Measurements from ENCODE around the gene PFKFB3.

The PFKFB3 gene

DNA sequence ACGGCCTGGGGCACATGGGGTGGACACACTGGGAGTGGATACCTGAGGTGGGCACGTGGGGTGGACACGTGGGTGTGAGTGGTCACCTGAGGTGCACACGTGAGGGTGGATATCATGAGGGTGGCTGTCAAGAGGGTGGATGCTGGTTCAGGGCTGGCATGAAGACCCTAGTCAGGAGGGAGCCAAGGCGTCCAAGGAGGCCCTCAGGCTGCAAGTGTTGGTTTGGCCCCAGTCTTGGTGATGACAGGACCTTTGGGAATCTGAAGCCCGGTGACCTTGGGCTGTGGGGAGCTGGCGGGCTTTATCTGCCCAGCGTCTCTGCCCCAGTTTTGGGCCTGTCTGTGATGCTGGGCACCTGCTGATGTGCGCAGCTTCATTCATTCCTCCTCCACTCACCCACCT is 24.9 kb upstream of the PFKFB3 start:
- in situ Hi-C loops (cut with HindIII; ENCODE audit: low sequenced_read_pairs): no loop called here

- in situ Hi-C loops (cut with HindIII; ENCODE audit: low sequenced_read_pairs): no loop called here
Observed at GRCh38 chr10:6178581-6178980, 24.2 kb upstream of the PFKFB3 start.

GRCh38 chr10:6179078-6179477 is 23.7 kb upstream of the PFKFB3 start:
- in situ Hi-C loops (cut with HindIII; ENCODE audit: low sequenced_read_pairs): no loop called here

DNA sequence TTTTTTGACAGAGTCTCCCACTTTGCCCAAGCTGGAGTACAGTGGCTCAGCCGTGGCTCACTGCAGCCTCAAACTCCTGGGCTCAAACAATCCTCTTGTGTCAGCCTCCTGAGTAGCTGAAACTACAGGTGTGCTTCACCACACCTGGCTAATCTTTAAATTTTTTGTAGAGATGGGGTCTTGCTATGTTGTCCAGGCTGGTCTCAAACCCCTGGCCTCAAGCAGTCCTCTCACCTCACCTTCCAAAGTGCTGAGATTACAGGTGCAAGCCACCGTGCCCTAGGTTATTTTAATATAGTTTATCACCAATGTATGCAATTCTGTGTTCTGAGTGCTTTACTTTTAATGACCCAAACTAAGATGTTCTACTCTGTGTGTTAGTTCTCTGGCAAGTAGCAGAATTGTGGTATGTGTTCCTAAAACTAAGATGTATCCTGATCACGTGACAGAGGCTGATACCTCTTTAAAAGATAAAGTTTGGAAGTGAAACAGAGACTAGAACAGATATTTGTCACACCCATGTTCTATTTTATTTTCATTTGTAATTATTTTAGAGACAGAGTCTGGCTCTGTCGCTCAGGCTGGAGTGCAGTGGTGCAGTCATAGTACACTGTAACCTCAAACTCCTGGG is 22.1 kb upstream of the PFKFB3 start:
- in situ Hi-C loops (cut with HindIII; ENCODE audit: low sequenced_read_pairs): loop anchor here (5.0 kb wide), 1 partner anchor 43 kb away; no protein-coding TSS in a partner anchor

DNA sequence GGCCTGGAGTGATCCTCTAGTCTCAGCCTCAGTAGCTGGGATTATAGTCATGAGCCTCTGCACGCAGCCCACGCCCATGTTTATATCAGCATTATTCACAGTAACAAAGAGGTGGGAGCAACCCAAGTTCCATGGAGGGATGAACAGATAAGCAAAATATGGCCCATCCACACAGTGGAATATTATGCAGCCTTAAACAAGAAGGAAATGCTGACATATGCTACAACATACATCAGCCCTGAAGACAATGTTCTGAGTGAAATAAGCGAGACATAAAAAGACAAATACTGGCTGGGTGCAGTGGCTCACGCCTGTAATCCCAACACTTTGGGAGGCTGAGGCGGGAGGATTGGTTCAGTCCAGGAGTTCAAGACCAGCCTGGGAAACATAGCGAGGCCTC is 21.5 kb upstream of the PFKFB3 start:
- in situ Hi-C loops (cut with HindIII; ENCODE audit: low sequenced_read_pairs): loop anchor here (5.0 kb wide), 1 partner anchor 44 kb away; no protein-coding TSS in a partner anchor

DNA sequence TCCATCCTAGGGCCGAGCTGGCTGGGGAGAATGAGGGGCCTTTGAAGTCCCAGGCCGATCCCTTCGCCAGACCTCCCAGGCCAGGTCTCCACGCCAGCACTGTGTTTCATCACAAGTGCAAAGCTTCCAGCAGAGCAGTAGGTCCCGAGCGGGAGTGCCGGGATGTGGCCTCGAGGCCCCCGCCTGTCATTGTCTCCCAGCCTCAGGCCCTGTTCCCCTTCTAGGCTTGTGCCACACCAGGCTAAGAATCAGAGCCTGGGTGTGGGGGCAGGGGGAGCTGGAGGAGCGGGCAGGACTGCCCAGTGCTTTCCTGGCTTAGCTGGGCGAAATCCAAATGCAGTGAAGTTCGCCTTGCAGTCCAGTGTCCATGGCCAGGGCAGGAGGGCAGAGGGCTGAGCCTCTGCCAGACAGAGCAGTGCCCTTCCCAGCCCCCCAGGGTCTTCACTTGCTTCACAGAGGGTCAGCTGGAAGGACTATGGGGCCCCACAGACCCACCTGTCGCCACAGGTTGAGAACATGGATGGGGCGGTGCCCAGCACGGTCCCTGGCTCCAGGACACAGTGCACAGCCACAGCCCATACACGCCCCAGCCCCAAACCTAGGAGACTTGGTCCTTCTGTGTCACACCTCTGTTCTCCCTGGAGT is 20.2 kb upstream of the PFKFB3 start:
- in situ Hi-C loops (cut with HindIII; ENCODE audit: low sequenced_read_pairs): loop anchor here (5.0 kb wide), 1 partner anchor 45 kb away; no protein-coding TSS in a partner anchor

DNA sequence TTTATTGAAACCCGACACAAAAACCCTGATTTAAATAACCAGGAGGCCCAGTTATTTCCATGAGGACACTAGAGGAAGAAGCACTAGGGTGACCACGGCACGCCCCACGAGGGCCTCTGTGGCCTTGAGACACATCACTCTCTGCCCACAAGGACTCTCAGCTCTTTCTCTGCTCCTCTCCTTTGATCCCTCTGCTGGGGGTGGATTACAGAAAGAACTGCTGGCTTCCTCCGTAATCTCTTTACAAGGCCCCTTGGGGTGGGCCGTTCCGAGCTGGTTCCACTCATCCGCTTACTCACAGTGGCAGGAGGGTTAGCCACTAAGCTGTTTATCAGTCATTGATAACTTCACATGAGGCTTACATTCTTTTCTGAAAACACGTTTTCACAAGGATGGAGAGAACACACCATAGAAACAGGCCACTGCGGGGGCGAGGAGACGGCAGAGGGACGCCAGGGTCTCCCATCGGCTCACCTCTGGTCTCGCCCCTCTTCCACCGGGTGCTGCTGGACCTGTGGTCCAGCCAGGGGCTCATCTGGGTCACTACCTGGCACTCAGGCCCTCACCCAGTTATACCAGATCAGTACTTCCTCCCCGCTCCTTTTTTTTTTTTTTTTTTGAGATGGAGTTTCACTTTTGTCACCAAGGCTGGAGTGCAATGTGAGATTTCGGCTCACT is 17.6 kb upstream of the PFKFB3 start:
- in situ Hi-C loops (cut with HindIII; ENCODE audit: low sequenced_read_pairs): no loop called here

GRCh38 chr10:6186894-6187256 is 15.9 kb upstream of the PFKFB3 start:
- in situ Hi-C loops (cut with HindIII; ENCODE audit: low sequenced_read_pairs): no loop called here

GRCh38 chr10:6187278-6187677 is 15.5 kb upstream of the PFKFB3 start:
- in situ Hi-C loops (cut with HindIII; ENCODE audit: low sequenced_read_pairs): no loop called here

- in situ Hi-C loops (cut with HindIII; ENCODE audit: low sequenced_read_pairs): loop anchor here (5.0 to 10.0 kb wide), 2 partner anchors 103 to 175 kb away; partner anchors contain the start of gene RBM17
Observed at GRCh38 chr10:6190033-6190432, 12.7 kb upstream of the PFKFB3 start.

- in situ Hi-C loops (cut with HindIII; ENCODE audit: low sequenced_read_pairs): loop anchor here (5.0 to 10.0 kb wide), 2 partner anchors 104 to 174 kb away; partner anchors contain the start of gene RBM17
Observed at GRCh38 chr10:6191147-6191546, 11.6 kb upstream of the PFKFB3 start.

- in situ Hi-C loops (cut with HindIII; ENCODE audit: low sequenced_read_pairs): loop anchor here (5.0 to 10.0 kb wide), 2 partner anchors 104 to 173 kb away; partner anchors contain the start of gene RBM17
Observed at GRCh38 chr10:6191569-6191968, 11.2 kb upstream of the PFKFB3 start.

DNA sequence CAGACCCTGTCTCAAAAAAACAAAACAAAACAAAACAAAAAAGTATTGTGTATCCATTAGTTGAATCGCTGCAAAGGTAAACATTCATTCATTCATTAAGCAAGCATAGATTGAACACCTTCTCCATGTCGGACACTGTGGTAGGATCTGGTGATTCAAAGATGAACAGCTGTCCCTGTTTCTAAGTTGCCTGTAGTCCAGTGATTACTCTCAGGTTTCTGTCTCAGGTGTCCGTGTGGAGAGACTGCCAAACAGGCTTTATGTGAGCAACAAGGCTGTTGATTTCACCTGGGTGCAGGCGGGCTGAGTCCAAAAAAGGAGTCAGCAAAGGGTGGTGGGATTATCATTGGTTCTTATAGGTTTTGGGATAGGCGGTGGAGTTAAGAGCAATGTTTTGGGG is 9.4 kb upstream of the PFKFB3 start:
- in situ Hi-C loops (cut with HindIII; ENCODE audit: low sequenced_read_pairs): loop anchor here (5.0 to 10.0 kb wide), 2 partner anchors 106 to 171 kb away; partner anchors contain the start of gene RBM17

DNA sequence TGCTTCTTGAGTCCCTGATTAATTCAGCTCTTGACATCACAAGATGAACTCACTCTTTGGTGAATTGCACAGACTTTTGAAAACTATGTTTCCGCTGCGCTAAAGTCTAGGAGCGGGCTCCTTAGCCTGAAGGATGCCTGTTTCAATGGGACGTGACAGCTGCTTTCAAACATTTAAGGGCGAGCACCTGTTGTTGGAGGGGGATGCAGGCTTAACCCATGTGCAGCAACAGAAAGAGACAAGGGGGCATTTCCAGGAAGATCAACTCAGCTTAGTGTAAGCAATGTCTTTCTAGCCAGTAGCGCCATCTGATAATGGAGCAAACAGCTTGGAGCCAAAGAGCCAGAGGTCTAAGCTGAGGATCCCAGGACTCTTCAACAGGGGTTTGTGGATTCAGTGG is 8.4 kb upstream of the PFKFB3 start:
- in situ Hi-C loops (cut with HindIII; ENCODE audit: low sequenced_read_pairs): loop anchor here (5.0 to 10.0 kb wide), 2 partner anchors 107 to 170 kb away; partner anchors contain the start of gene RBM17

DNA sequence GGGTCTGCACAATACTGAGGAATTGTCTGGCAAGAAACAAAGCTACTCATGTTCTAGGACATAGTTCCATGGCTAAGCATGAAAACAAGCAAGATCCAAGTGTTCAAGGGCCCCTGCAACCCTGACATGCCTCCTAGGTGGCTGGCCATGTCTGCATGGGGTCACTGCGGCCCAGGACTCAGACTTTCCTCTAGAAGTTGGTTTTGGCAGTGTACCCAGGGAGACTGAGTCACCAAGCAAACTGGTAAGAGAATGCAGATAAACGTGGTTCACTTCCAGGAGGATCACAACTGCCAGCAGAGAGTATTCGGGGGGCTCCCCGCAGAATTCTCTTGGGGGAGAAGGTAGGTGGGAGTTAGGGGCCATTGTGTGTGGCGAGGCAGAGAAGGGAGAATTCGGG is 7.4 kb upstream of the PFKFB3 start:
- in situ Hi-C loops (cut with HindIII; ENCODE audit: low sequenced_read_pairs): loop anchor here (10.0 kb wide), 1 partner anchor 169 kb away; no protein-coding TSS in a partner anchor

DNA sequence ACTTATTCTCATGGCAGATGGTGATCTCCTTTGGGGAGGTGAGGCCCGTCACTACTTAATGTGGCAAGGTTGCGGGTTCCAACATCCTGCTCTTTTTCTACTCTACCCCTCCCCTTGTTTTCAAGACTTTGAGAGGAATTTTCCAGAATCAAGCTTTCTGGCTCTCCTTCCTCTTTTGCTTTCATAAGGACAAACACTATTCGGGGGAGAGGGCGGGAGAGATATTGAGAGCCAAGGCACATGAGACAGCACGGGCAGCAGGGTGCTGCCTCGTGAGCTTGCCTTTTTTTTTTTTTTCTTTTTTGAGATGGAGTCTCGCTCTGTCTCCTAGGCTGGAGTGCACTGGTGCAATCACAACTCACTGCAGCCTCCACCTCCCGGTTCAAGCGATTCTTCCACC is 6.9 kb upstream of the PFKFB3 start:
- in situ Hi-C loops (cut with HindIII; ENCODE audit: low sequenced_read_pairs): loop anchor here (10.0 kb wide), 1 partner anchor 169 kb away; no protein-coding TSS in a partner anchor

DNA sequence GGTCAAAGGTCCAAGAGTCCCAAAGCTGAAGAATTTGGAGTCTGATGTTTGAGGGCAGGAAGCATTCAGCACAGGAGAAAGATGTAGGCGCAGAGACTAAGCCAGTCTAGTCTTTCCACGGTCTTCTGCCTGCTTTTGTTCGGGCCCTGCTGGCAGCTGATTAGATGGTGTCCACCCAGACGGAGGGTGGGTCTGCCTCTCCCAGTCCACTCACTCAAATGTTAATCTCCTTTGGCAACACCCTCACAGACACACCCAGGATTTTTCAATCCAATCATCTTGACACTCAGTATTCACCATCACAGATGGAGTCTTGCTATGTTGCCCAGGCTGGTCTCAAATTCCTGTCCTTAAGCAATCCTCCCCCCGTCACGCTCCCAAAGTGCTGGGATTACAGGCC is 6.2 kb upstream of the PFKFB3 start:
- in situ Hi-C loops (cut with HindIII; ENCODE audit: low sequenced_read_pairs): loop anchor here (10.0 kb wide), 1 partner anchor 168 kb away; no protein-coding TSS in a partner anchor

- in situ Hi-C loops (cut with HindIII; ENCODE audit: low sequenced_read_pairs): loop anchor here (10.0 kb wide), 1 partner anchor 167 kb away; no protein-coding TSS in a partner anchor
Observed at GRCh38 chr10:6197321-6197720, 5.4 kb upstream of the PFKFB3 start.

- in situ Hi-C loops (cut with HindIII; ENCODE audit: low sequenced_read_pairs): loop anchor here (10.0 kb wide), 1 partner anchor 167 kb away; no protein-coding TSS in a partner anchor
Observed at GRCh38 chr10:6198171-6198570, 4.6 kb upstream of the PFKFB3 start.

GRCh38 chr10:6199131-6199733 is 3.5 kb upstream of the PFKFB3 start:
- in situ Hi-C loops (cut with HindIII; ENCODE audit: low sequenced_read_pairs): loop anchor here (10.0 kb wide), 1 partner anchor 166 kb away; no protein-coding TSS in a partner anchor

DNA sequence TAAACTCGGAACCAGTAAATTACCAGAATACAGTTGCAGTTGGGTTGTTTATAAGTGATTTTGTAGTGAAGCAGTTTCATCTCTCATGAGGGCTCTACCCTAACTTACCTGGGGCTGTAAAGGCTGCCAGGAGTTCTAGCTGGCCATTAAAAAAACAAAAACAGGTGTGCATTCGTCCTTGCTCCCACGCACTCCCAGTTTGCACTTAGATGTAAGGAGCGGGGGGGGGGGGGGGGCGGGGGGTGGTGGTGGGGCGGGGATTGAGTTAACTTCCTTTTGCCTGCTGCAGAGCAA is 2.3 kb upstream of the PFKFB3 start:
- in situ Hi-C loops (cut with HindIII; ENCODE audit: low sequenced_read_pairs): no loop called here

Data from endothelial cell of hepatic sinusoid (primary cell).